ENCODE data around the gene CCNL2.
"Not testable (repeated sequence)": the region's sequence is repeated elsewhere in the genome, so short reads cannot be mapped to it uniquely, and the experiment has no call there.

CCNL2 gene

DNA sequence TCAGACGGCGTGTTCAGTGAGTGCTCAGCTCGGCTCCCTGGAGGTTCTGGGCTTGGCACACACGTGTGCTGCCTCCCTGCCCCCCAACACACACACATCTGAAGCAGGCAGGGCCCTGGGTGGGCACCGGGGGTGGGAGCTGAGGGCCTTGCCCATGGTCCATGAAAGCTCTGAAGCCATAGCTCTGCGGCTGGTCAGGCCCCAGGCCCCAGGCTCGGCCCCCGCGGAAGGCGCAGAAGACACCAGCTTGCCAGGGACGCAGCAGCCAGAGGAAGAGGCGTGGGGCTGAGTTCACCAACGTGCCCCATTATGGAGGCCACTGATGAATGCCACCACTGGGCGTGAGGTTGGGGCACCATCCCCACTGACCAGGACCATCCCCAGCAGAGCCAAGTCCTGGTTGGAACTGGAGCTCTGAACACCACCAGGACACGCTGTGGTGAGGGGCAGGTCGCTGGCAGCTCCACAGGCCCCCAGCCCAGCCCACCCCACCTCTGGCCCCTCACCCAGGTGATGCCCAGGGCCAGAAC lies 28.3 kb downstream of the CCNL2 start:
- TF ChIP-seq EZH2phosphoT487 (IDR thresholded peaks at IDR 0.05; ENCODE audit: low read depth) = no peak
- TF ChIP-seq, protein P1, sequence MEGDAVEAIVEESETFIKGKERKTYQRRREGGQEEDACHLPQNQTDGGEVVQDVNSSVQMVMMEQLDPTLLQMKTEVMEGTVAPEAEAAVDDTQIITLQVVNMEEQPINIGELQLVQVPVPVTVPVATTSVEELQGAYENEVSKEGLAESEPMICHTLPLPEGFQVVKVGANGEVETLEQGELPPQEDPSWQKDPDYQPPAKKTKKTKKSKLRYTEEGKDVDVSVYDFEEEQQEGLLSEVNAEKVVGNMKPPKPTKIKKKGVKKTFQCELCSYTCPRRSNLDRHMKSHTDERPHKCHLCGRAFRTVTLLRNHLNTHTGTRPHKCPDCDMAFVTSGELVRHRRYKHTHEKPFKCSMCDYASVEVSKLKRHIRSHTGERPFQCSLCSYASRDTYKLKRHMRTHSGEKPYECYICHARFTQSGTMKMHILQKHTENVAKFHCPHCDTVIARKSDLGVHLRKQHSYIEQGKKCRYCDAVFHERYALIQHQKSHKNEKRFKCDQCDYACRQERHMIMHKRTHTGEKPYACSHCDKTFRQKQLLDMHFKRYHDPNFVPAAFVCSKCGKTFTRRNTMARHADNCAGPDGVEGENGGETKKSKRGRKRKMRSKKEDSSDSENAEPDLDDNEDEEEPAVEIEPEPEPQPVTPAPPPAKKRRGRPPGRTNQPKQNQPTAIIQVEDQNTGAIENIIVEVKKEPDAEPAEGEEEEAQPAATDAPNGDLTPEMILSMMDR (IDR thresholded peaks at IDR 0.05; ENCODE audit: low read depth, low read length) = no peak
- no peak overlapping the region for H3K4me2 ChIP-seq (ENCODE audit: low read length)
- no peak overlapping the region for H3K27ac ChIP-seq (ENCODE audit: low read length)
- H3K9ac ChIP-seq (ENCODE audit: low read length) = no peak overlapping the region
- no peak overlapping the region for H3K4me3 ChIP-seq (ENCODE audit: low read length)
- H3K36me3 ChIP-seq (replicated peaks; ENCODE audit: low read depth, low read length) = peaks cover 4% of the 10 kb centered on the region
- no peaks in the 10 kb centered on the region for H4K20me1 ChIP-seq (ENCODE audit: insufficient read depth, low read length)
- peaks cover 10% of the 10 kb centered on the region; the same call in 1 of the 2 replicates for H3K9me3 ChIP-seq (ENCODE audit: insufficient read depth, low read length)
- H3K4me1 ChIP-seq (ENCODE audit: low read length) = peaks cover 17% of the 10 kb centered on the region
- no peak overlapping the region for H2AFZ ChIP-seq (ENCODE audit: low read depth, low read length)
- no peaks in the 10 kb centered on the region for H3K27me3 ChIP-seq (ENCODE audit: low read depth, low read length)
- H3K79me2 ChIP-seq (ENCODE audit: low read length) = peaks cover 33% of the 10 kb centered on the region

DNA sequence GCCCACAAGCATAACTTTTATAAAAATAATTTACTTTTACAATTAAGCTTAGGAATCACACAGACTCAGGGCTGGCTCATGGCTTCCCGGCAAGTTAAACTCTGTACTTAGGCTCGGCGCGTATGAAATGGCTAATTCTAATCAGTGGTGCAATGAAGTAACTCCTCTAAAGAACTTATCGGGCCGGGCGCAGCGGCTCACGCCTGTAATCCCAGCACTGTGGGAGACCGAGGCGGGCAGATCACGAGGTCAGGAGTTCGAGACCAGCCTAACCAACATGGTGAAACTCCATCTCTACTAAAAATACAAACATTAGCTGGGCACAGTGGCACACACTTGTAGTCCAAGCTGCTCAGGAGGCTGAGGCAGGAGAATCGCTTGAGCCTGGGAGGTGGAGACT lies 29.0 kb downstream of the CCNL2 start:
- not testable (repeated sequence) for H4K20me1 ChIP-seq (ENCODE audit: insufficient read depth, low read length); H3K4me3 ChIP-seq (ENCODE audit: low read length); H3K4me2 ChIP-seq (ENCODE audit: low read length); H2AFZ ChIP-seq (ENCODE audit: low read depth, low read length); H3K36me3 ChIP-seq (replicated peaks; ENCODE audit: low read depth, low read length); H3K27me3 ChIP-seq (ENCODE audit: low read depth, low read length); H3K9ac ChIP-seq (ENCODE audit: low read length); H3K27ac ChIP-seq (ENCODE audit: low read length)
- peaks cover 33% of the 10 kb centered on the region for H3K79me2 ChIP-seq (ENCODE audit: low read length)
- peaks cover 10% of the 10 kb centered on the region; the same call in 1 of the 2 replicates for H3K9me3 ChIP-seq (ENCODE audit: insufficient read depth, low read length)
- peaks cover 17% of the 10 kb centered on the region for H3K4me1 ChIP-seq (ENCODE audit: low read length)

- no peak for TF ChIP-seq EZH2phosphoT487 (IDR thresholded peaks at IDR 0.05; ENCODE audit: low read depth)
- TF ChIP-seq, protein P1 (IDR thresholded peaks at IDR 0.05; ENCODE audit: low read depth, low read length) = no peak
- H3K27ac ChIP-seq (ENCODE audit: low read length) = no peak overlapping the region
- no peak overlapping the region for H3K4me3 ChIP-seq (ENCODE audit: low read length)
- H4K20me1 ChIP-seq (ENCODE audit: insufficient read depth, low read length) = no peaks in the 10 kb centered on the region
- peaks cover 8% of the 10 kb centered on the region; the same call in 1 of the 2 replicates for H3K79me2 ChIP-seq (ENCODE audit: low read length)
- peaks cover 10% of the 10 kb centered on the region; the same call in 1 of the 2 replicates for H3K9me3 ChIP-seq (ENCODE audit: insufficient read depth, low read length)
- no peaks in the 10 kb centered on the region for H3K27me3 ChIP-seq (ENCODE audit: low read depth, low read length)
- no peak overlapping the region for H3K4me2 ChIP-seq (ENCODE audit: low read length)
- H2AFZ ChIP-seq (ENCODE audit: low read depth, low read length) = no peak overlapping the region
- no peak overlapping the region for H3K9ac ChIP-seq (ENCODE audit: low read length)
- H3K4me1 ChIP-seq (ENCODE audit: low read length) = peaks cover 6% of the 10 kb centered on the region; the same call in 1 of the 2 replicates
- H3K36me3 ChIP-seq (replicated peaks; ENCODE audit: low read depth, low read length) = peaks cover 4% of the 10 kb centered on the region
Measured at GRCh38 chr1:1367315-1367714, 31.8 kb downstream of the CCNL2 start.

- peaks cover 4% of the 10 kb centered on the region for H3K36me3 ChIP-seq (replicated peaks; ENCODE audit: low read depth, low read length)
- no peak overlapping the region for H3K9ac ChIP-seq (ENCODE audit: low read length)
- no peak overlapping the region for H2AFZ ChIP-seq (ENCODE audit: low read depth, low read length)
- H3K27ac ChIP-seq (ENCODE audit: low read length) = no peak overlapping the region
- no peak overlapping the region for H3K4me2 ChIP-seq (ENCODE audit: low read length)
- H3K79me2 ChIP-seq (ENCODE audit: low read length) = peaks cover 3% of the 10 kb centered on the region; the same call in 1 of the 2 replicates
- H3K27me3 ChIP-seq (ENCODE audit: low read depth, low read length) = no peaks in the 10 kb centered on the region
- TF ChIP-seq EZH2phosphoT487 (IDR thresholded peaks at IDR 0.05; ENCODE audit: low read depth) = no peak
- TF ChIP-seq, protein P1 (IDR thresholded peaks at IDR 0.05; ENCODE audit: low read depth, low read length) = no peak
- no peaks in the 10 kb centered on the region for H4K20me1 ChIP-seq (ENCODE audit: insufficient read depth, low read length)
- peaks cover 10% of the 10 kb centered on the region; the same call in 1 of the 2 replicates for H3K9me3 ChIP-seq (ENCODE audit: insufficient read depth, low read length)
- no peak overlapping the region for H3K4me3 ChIP-seq (ENCODE audit: low read length)
- peaks cover 6% of the 10 kb centered on the region; the same call in 1 of the 2 replicates for H3K4me1 ChIP-seq (ENCODE audit: low read length)
Measured at GRCh38 chr1:1366699-1367066, 32.5 kb downstream of the CCNL2 start.
